ENCODE data around the gene CDH12.

- TF ChIP-seq, protein P1, sequence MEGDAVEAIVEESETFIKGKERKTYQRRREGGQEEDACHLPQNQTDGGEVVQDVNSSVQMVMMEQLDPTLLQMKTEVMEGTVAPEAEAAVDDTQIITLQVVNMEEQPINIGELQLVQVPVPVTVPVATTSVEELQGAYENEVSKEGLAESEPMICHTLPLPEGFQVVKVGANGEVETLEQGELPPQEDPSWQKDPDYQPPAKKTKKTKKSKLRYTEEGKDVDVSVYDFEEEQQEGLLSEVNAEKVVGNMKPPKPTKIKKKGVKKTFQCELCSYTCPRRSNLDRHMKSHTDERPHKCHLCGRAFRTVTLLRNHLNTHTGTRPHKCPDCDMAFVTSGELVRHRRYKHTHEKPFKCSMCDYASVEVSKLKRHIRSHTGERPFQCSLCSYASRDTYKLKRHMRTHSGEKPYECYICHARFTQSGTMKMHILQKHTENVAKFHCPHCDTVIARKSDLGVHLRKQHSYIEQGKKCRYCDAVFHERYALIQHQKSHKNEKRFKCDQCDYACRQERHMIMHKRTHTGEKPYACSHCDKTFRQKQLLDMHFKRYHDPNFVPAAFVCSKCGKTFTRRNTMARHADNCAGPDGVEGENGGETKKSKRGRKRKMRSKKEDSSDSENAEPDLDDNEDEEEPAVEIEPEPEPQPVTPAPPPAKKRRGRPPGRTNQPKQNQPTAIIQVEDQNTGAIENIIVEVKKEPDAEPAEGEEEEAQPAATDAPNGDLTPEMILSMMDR (IDR thresholded peaks at IDR 0.05), result no peak
- TF ChIP-seq POLR2AphosphoS5 (IDR thresholded peaks at IDR 0.05), result no peak
Measured at GRCh38 chr5:22611327-22611726, 241.8 kb downstream of the CDH12 start.
